HEK293 (cell line): ENCODE measurements around the gene PRKG2.
A peak's percentile ranks its signal among the peaks of the same experiment; 100 is the strongest.

Experiments used
- CTCF ChIA-PET: fragments of 350-600 bp; formaldehyde crosslinking; extraction: SDS; loops from one replicate; lab custom pipeline; 2021; ENCODE audit warnings: antibody characterized with exemption; lab: Yijun Ruan, JAX
- POLR2A ChIA-PET: fragments of 300-600 bp; formaldehyde crosslinking; extraction: SDS; loops from one replicate; lab custom pipeline; 2020; ENCODE audit warnings: antibody characterized with exemption, inconsistent platforms; lab: Yijun Ruan, JAX
- H3K27ac ChIP-seq: fragments of 200-500 bp; sonication (Bioruptor generic); 2 replicates; pipeline ENCODE4 v1.5.1; 2014; ENCODE audit warnings: low read depth, low read length, control low read depth, inconsistent platforms; ENCODE audit errors: extremely low read depth
- H3K36me3 ChIP-seq, 2 experiments: fragments of 200-500 bp in 1 of 2; sonication (Bioruptor generic) in 1 of 2; 1 replicate in 1 of 2; 2 replicates in 1 of 2; pipeline ENCODE4 v1.5.1; 2014 to 2017; ENCODE audit warnings: inconsistent platforms in 2 of 2, low read length in 2 of 2; ENCODE audit not compliant: control insufficient read depth in 2 of 2, insufficient read depth in 1 of 2
- H3K4me1 ChIP-seq: fragments of 200-500 bp; sonication (Bioruptor generic); 2 replicates; pipeline ENCODE4 v1.5.1; 2014; ENCODE audit warnings: mild to moderate bottlenecking, low read length, inconsistent platforms; ENCODE audit not compliant: control insufficient read depth, insufficient read depth
- H3K4me3 ChIP-seq: 2 replicates; pipeline ENCODE4 v1.5.1; 2011; ENCODE audit warnings: low read depth, mild to moderate bottlenecking, control low read depth, low read length, moderate library complexity
- H3K9me3 ChIP-seq: fragments of 200-500 bp; sonication (Bioruptor generic); 2 replicates; pipeline ENCODE4 v1.5.1; 2014; ENCODE audit warnings: low read depth, low read length, inconsistent platforms; ENCODE audit not compliant: control insufficient read depth, insufficient read depth
- GFI1B ChIP-seq: fragments of 450-650 bp; formaldehyde crosslinking; IDR thresholded peaks from 2 replicates; pipeline ENCODE4 v1.5.1; 2016; ENCODE audit warnings: missing biosample characterization, missing genetic modification characterization
- TRIM28 ChIP-seq: IDR thresholded peaks from 2 replicates; pipeline ENCODE4 v1.6.1; 2011; ENCODE audit warnings: low read length, control low read depth, borderline replicate concordance
- WT1 ChIP-seq: fragments of 450-650 bp; formaldehyde crosslinking; IDR thresholded peaks from 2 replicates; pipeline ENCODE4 v1.5.1; 2016; ENCODE audit warnings: missing biosample characterization, missing genetic modification characterization
- ZFP37 ChIP-seq: fragments of 450-650 bp; formaldehyde crosslinking; IDR thresholded peaks from 2 replicates; pipeline ENCODE4 v1.5.1; 2016; ENCODE audit warnings: missing biosample characterization, missing genetic modification characterization
- ZNF112 ChIP-seq: fragments of 450-650 bp; formaldehyde crosslinking; IDR thresholded peaks from 2 replicates; pipeline ENCODE4 v1.5.0; 2017; ENCODE audit warnings: missing biosample characterization, missing genetic modification characterization
- ZNF221 ChIP-seq: fragments of 450-650 bp; formaldehyde crosslinking; IDR thresholded peaks from 2 replicates; pipeline ENCODE4 v1.5.1; 2017; ENCODE audit warnings: missing biosample characterization, missing genetic modification characterization, borderline replicate concordance
- ZNF416 ChIP-seq: fragments of 450-650 bp; formaldehyde crosslinking; IDR thresholded peaks from 2 replicates; pipeline ENCODE4 v1.5.1; 2016; ENCODE audit warnings: missing biosample characterization, missing genetic modification characterization
- ZNF544 ChIP-seq: fragments of 450-650 bp; formaldehyde crosslinking; IDR thresholded peaks from 2 replicates; pipeline ENCODE4 v1.5.0; 2017; ENCODE audit warnings: missing biosample characterization, missing genetic modification characterization
- ZNF654 ChIP-seq: fragments of 450-650 bp; formaldehyde crosslinking; IDR thresholded peaks from 2 replicates; pipeline ENCODE4 v1.5.1; 2016; ENCODE audit warnings: low read depth, missing biosample characterization, missing genetic modification characterization
- ZNF768 ChIP-seq: fragments of 450-650 bp; formaldehyde crosslinking; IDR thresholded peaks from 2 replicates; pipeline ENCODE4 v1.5.1; 2018; ENCODE audit warnings: missing biosample characterization, mild to moderate bottlenecking, missing genetic modification characterization
- ZNF777 ChIP-seq: fragments of 450-650 bp; formaldehyde crosslinking; IDR thresholded peaks from 2 replicates; pipeline ENCODE4 v1.5.1; 2017; ENCODE audit warnings: missing biosample characterization, missing genetic modification characterization, borderline replicate concordance
- TF ChIP-seq, protein P1 (sequence below): fragments of 450-650 bp; formaldehyde crosslinking; IDR thresholded peaks from 2 replicates; pipeline ENCODE4 v1.5.1; 2017; ENCODE audit warnings: missing biosample characterization, mild to moderate bottlenecking, missing genetic modification characterization, moderate library complexity
- TF ChIP-seq, protein P2 (sequence below): fragments of 450-650 bp; formaldehyde crosslinking; IDR thresholded peaks from 2 replicates; pipeline ENCODE4 v1.5.1; 2016; ENCODE audit warnings: missing biosample characterization, missing genetic modification characterization
- TF ChIP-seq, protein P3 (sequence below): fragments of 450-650 bp; formaldehyde crosslinking; optimal IDR thresholded peaks from 2 replicates; pipeline ENCODE3; 2016; ENCODE audit warnings: missing biosample characterization, mild to moderate bottlenecking, missing genetic modification characterization
- TF ChIP-seq, protein P4 (sequence below): fragments of 450-650 bp; formaldehyde crosslinking; IDR thresholded peaks from 2 replicates; pipeline ENCODE4 v1.5.1; 2016; ENCODE audit warnings: missing biosample characterization, missing genetic modification characterization, borderline replicate concordance

PRKG2 gene

DNA sequence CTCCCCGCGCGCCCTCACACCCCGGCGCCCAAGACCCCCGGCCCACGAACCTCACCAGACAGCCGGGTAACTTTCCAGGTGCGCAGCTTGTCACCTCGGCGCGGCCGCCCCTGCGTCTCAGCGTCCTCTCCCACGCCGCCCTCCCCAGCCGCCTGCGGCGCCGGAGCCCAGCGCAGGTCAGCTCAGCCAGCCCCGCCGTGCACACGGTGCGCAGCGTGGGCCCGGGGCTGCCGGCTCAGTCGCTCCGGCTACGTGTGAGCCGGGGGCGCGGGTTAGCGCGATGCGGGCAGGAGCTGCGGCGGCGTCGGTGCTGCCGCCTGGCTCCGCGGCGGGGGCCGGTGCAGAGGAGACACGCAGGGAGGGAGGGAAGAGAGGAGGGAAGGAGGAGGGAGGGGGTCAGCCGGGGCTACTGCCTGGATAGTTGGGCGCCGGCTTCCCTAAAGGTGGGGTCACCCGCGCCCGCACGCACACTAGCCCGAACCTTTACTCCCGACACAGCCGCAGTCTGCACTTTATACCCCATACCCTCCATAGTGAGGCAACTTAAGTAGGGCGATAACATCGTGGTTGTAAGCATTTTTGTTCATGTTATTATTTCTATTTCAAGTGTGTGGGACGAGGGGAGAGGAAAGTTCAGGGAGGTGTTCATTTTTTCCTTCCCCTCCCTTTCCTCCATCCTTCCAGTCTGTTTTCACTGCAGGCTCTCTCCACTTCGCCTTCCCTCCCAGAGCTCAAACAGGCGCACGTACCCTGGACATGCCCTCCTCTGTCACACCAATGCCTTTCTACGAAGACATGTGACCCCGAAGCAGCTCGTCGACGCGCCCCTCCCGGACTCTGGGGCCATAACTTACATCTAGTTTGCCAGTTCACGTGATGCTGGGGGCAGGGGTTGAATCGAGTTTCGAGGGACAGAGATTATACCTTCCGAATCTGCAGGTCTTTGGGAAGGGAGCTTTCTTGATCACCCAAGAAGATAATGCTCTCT, at the start of gene PRKG2 (continued):
- TF ChIP-seq, protein P1, sequence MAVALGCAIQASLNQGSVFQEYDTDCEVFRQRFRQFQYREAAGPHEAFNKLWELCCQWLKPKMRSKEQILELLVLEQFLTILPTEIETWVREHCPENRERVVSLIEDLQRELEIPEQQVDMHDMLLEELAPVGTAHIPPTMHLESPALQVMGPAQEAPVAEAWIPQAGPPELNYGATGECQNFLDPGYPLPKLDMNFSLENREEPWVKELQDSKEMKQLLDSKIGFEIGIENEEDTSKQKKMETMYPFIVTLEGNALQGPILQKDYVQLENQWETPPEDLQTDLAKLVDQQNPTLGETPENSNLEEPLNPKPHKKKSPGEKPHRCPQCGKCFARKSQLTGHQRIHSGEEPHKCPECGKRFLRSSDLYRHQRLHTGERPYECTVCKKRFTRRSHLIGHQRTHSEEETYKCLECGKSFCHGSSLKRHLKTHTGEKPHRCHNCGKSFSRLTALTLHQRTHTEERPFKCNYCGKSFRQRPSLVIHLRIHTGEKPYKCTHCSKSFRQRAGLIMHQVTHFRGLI (tag by site-specific recombination), result 0 out of 2 replicates have a peak, but pooled peaks have one; percentile 35
- TF ChIP-seq, protein P2, sequence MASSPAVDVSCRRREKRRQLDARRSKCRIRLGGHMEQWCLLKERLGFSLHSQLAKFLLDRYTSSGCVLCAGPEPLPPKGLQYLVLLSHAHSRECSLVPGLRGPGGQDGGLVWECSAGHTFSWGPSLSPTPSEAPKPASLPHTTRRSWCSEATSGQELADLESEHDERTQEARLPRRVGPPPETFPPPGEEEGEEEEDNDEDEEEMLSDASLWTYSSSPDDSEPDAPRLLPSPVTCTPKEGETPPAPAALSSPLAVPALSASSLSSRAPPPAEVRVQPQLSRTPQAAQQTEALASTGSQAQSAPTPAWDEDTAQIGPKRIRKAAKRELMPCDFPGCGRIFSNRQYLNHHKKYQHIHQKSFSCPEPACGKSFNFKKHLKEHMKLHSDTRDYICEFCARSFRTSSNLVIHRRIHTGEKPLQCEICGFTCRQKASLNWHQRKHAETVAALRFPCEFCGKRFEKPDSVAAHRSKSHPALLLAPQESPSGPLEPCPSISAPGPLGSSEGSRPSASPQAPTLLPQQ (tag by site-specific recombination), result peak; percentile 49
- TF ChIP-seq WT1 (tag by site-specific recombination) (0 out of 2 replicates have a peak, but pooled peaks have one; percentile 7), ZNF768 (tag by site-specific recombination) (no peak), ZNF416 (tag by site-specific recombination) (no peak), ZNF221 (tag by site-specific recombination) (no peak), ZFP37 (tag by site-specific recombination) (no peak), TRIM28 (peak; percentile 57; the same call in 1 of the 2 replicates), ZNF777 (tag by site-specific recombination) (0 out of 2 replicates have a peak, but pooled peaks have one; percentile 12), ZNF112 (tag by site-specific recombination) (no peak)
- TF ChIP-seq, protein P3, sequence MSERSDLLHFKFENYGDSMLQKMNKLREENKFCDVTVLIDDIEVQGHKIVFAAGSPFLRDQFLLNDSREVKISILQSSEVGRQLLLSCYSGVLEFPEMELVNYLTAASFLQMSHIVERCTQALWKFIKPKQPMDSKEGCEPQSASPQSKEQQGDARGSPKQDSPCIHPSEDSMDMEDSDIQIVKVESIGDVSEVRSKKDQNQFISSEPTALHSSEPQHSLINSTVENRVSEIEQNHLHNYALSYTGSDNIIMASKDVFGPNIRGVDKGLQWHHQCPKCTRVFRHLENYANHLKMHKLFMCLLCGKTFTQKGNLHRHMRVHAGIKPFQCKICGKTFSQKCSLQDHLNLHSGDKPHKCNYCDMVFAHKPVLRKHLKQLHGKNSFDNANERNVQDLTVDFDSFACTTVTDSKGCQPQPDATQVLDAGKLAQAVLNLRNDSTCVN (tag by site-specific recombination), result peak; percentile 73
- TF ChIP-seq, protein P4, sequence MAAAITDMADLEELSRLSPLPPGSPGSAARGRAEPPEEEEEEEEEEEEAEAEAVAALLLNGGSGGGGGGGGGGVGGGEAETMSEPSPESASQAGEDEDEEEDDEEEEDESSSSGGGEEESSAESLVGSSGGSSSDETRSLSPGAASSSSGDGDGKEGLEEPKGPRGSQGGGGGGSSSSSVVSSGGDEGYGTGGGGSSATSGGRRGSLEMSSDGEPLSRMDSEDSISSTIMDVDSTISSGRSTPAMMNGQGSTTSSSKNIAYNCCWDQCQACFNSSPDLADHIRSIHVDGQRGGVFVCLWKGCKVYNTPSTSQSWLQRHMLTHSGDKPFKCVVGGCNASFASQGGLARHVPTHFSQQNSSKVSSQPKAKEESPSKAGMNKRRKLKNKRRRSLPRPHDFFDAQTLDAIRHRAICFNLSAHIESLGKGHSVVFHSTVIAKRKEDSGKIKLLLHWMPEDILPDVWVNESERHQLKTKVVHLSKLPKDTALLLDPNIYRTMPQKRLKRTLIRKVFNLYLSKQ (tag by site-specific recombination), result no peak
- TF ChIP-seq, all 188 proteins: peak for 19

DNA sequence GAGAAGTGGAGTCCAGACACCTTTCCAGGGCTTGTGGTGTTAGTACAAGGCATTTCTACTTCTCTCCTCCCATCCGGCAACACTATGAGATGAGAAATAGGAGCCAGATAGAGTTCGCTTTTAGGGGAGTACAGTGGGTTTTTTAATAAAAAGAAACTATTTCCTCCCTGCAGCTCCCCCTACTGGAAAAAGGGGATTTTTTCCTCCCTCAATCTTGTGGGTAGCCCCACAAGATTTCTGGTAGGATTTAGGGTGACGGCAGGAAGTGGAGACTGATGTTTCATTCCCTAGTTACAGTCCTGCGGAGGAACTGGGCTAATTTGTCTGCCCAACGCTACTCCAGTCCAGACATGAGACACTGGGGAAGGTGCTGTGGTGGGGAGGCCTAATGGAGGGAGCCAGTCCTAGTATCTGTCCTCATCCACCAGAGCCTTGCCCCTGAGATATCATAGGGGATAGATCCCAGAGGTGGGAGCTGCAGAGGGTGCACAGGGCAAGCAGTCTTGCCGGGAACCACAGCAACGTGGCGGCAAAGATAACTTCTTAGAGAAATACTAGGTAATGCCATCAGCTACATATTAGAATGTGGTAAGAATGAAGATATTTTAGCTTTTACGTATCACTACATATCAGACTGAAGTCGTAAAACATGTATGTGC, 45.5 kb upstream of the PRKG2 start:
- H3K27ac ChIP-seq, result no peak overlapping the region
- no peak for TF ChIP-seq ZNF544 (tag by site-specific recombination)
- TF ChIP-seq ZNF654, result no peak
- TF ChIP-seq GFI1B (tag by site-specific recombination), result no peak
- TF ChIP-seq, all 188 proteins: peak for 0
- CTCF ChIA-PET, result interaction anchor here (0.7 to 1.1 kb wide), 6 partner anchors 9 to 1021 kb away, joined by 3 to 5 read pairs (median 4); no protein-coding TSS in a partner anchor
- no peaks in the 10 kb centered on the region for H3K4me1 ChIP-seq
- H3K4me3 ChIP-seq, result no peak overlapping the region
- POLR2A ChIA-PET, result no interaction called here
- no peaks in the 10 kb centered on the region for H3K9me3 ChIP-seq
- no peaks in the 10 kb centered on the region for H3K36me3 ChIP-seq
